NCI-H2196 (cell line): ENCODE measurements around the gene PLP2.

ENCODE experiments used
- DNase-seq: peaks from one replicate; lab custom pipeline; 2025; ENCODE audit not compliant: unreplicated experiment; lab: John Stamatoyannopoulos, UW

The PLP2 gene

GRCh38 chrX:49208399-49208798 lies 36.7 kb downstream of the PLP2 start:
- DNase-seq = no peak

DNA sequence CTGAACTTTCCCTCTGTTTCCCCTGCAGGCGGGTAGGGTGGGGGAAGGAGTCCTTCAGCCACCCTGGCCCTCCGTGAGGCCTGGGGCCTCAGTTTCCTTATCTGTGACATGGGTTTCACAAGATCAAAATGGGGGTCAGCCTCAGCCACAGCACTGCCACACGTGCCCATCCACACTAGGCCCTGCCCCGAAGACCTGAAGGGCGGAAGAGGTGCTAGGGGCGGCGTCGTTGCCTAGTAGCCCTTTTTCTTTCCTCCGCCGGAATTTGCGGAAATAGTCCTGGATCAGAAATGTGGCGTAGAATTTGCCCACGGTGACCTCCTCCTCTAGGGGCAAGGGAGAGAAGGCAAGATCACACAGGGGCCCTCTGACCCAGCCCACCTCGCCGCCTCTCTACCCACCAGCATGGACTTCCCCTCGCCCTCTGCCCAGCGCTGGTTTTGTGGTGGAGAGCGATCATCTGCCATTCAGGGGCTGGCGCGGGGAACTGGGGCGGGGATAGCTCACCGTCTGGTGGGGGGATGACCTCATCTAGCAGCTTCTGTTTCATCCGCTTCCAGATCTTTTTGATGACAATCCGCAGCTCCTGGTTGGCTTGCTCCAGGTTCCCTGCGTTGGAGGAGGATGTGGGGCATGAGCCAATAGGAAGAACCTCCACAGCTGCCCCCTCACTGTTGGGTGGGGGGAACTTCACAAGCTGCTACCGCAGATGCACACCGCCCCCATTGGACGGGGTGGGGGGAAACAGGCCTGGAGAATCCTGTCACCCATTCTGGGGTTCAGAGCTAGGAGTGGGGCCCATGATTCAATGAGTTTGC lies 37.9 kb downstream of the PLP2 start:
- DNase-seq = no peak

DNA sequence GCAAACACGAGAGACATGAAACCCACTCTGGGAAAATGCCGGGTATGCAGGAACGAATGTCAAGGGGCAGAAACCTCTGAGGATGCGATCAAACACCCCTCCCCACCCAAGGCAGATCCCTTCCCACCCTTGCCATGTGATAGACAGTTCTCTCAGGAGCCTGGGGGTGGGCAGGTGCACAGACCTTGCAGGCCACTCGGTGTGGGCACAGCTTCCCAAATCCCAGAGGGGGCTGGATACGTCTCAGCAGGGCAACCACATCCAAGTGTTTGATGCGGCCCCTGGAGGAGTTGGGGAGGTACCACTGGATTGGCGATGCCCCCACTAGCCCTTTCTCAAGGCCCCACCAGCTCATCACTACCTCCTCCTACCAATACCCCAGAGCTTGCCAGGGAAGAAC lies 38.7 kb downstream of the PLP2 start:
- DNase-seq = no peak

- no peak for DNase-seq
Observed at GRCh38 chrX:49211074-49211473, 39.4 kb downstream of the PLP2 start.

DNA sequence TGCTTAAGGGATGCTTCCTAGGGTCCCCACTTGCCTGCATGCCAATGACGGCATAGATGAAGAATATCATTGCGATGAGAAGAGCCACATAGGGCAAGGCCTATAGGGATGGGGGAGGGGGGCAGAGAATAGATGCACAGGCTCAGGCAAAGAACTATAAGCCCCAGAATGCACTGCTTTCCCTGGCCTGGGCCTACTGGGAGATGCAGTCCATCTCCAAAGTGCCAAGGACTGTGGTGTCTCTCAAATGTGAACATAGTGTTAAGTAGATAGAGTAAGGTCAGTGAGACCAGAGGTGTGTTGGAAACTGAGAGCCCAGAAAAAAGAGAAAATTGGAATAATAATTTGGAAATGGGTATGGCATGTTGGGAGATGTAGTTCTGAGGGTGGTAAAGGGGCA lies 40.5 kb downstream of the PLP2 start:
- DNase-seq = no peak

DNA sequence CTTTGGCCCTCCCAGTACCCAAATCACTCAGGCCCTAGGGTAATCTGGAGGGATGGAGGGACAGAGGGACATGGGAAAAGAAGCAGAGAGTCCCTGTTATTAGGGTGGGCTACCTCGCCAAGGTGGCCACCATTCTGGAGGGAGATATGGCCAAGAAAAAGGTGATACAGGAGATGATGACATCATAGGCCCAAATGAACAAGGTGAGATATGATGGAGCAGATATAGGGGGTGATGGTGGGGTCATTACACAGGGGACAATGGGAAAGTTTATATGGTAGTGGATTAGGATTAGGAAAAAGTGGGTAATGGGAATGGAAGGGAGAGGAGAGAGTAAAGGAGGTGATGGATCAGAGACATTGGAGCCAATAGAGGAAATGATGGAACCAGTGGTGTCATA lies 41.2 kb downstream of the PLP2 start:
- no peak for DNase-seq

DNA sequence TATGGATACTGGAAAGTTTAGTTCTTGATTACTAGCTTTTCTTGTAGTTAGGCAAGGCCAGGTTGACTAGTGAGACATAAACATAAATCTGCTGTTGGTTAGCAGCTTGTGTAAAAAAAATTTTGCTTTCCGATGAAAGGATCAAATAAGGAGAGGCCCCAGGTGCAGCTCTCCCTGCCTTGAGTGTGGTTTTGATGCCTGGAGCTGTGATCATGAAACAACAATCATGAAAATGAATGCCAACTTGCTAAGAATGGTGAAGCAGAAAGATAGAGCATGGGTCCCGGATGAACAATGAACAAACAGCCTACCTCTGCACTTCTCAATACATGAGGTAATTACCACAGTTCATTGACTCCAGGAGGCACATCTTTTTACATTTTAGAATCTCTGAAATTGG lies 42.7 kb downstream of the PLP2 start:
- no peak for DNase-seq

DNA sequence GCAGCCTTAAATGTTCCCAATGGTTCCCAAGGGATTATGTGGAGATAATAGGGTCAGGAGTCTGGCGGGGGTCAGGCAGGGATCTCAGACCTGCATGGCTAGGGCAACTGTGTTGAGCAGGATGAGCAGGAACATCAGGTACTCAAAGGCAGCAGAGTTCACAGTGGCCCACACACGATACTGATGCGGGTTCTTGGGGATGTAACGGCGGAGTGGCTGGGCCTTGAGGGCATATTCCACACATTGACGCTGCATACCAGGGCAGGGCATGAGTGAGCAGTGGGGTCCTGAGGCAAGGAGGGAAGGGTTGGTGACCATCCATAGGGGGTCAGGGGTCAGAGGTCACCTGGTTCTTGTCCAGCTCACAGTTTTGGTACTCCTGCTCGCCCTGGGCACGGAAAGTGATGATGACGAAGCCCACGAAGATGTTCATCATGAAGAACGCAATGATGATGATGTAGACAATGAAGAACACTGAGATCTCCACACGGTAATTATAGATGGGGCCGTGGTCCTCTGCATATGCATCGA lies 43.4 kb downstream of the PLP2 start:
- DNase-seq = no peak

DNA sequence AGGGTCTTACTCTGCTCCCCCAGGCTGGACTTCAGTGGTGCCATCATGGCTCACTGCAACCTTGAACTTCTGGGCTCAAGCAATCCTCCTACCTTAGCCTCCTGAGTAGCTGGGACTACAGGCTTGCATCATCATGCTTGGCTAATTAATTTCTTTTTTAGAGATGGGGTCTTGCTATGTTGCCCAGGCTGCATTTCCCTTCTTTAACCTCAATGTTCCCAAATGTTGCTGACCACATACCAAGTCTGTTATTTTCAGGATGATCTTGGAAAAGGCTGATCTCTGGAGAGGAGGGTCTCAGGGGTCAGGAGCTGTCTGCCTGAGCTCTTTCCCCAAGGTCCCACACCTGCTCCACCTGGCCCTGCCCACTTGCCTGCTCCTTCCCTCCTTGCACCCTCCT lies 48.4 kb downstream of the PLP2 start:
- no peak for DNase-seq

DNA sequence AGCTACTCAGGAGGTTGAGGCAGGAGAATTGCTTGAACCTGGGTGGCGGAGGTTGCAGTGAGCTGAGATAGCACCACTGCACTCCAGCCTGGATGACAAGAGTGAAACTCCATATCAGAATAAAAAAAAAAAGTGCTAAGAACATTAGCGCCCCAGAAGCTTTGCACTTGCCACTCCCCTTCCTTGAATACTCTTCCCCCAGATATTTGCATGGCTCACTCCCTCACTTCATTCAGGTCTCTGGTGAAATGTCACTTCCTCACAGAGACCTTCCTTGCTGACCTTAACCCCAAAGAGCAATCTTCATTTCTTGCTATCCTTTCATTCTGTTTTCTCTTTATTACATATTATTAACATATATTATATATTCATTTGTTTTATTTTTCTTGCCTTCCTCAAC lies 50.2 kb downstream of the PLP2 start:
- DNase-seq = no peak
